ENCODE results near the gene ZNF354B.

The ZNF354B gene

DNA sequence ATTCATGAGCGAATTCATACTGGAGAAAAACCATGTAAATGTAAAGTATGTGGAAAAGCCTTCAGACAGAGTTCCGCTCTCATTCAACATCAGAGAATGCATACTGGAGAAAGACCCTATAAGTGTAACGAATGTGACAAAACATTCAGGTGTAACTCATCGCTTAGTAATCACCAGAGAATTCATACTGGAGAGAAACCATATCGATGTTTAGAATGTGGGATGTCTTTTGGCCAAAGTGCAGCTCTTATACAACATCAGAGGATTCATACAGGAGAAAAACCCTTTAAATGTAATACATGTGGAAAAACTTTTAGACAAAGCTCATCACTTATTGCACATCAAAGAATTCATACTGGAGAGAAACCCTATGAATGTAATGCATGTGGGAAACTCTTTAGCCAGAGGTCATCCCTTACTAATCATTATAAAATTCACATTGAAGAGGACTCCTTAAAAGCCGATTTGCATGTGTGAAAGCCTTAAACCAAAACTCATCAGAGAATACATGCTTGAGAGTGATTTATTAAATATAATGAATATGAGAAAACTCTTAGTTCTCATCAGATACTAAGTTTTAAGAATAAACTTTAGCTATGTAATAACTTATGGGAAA is 24.2 kb downstream of the ZNF354B start:
- DNase-seq: no peak

DNA sequence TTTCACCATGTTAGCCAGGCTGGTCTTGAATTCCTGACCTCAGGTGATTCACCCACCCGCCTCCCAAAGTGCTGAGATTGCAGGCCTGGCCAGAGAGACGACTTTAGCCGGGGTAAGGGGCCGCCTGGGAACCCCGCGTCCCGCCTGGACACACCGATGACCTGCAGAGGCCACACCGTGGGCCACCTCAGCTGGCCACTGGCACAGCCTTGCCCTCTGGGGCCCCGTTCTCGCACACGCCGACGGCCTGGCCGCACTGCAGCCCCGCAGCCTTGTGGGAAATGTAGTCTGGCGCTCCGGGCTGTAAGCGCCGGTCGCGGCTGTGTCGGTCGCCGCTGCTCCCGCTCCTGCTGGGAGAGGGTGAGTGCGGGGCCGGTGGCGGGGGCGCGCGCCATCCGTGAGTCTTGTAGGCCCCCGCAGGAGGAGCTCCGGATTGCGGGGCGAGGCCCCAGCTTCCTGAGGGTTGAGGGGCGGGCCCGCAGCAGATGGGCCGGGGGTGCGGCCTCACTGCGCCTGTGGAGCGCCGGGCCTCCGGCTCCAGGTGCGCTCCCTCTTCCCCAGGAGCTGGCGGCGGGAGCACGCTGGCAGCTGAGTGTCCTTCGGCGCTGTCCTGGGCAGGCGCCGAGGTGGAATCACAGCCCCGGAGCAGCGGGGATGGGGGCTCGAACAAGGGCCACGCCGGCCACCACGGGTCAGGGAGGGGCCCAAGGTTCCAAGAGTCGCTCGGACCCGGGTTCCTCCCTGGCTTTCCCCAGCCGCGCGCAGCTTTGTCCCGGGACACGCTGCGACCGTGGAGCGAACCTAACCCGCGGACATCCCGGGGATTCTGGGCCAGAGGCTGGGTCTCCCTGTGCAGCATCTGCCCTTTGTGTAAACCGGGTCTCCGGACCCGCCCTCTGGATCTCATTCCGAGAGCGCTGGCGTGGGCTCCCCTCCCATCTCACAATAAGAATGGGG is 36.1 kb downstream of the ZNF354B start, which contains the start of gene ZFP2:
TSS of gene ZFP2 (plus strand) at position 299 of the 957 bp plus-strand sequence. CDS start 35,401 bp downstream, outside the sequence.
- DNase-seq: peak; percentile 60

DNA sequence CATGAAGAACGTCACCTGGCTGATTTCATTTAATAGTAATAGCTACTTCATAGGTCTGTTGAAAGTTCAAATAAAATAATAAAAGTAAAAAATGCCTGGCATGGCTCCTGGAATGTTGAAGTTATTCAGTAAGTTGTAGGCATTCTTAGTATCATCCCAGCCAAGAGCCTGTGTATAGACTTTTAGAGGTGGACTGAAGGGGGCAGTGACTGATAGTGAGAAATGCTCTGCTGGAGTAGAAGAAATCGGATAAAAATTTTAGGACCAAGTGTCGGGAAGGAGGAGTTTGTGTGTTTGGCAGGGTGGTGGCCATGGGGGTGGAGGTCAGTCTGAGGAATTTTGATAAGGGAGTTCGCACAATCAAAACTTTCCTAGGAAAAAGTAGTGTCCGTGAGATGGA is 39.5 kb downstream of the ZNF354B start:
- no peak for DNase-seq

DNA sequence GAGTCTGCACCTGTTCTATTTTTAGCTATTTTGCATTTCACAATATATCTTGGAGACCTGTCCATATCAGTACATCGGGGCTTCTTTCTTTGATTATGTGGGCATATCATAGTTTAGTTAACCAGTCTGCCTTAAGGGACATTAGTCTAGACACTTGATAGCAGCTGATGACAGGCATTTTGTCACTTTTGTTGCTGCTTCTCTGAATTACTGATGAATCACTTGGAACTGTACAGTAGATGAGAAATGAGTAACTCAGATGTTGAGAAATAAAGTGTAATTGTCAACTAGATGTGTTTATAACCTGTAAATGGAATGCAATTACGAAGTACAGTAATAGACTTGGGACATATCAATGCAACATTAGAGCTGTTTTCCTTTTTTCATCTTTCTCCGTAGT is 43.1 kb downstream of the ZNF354B start:
- DNase-seq: no peak

DNA sequence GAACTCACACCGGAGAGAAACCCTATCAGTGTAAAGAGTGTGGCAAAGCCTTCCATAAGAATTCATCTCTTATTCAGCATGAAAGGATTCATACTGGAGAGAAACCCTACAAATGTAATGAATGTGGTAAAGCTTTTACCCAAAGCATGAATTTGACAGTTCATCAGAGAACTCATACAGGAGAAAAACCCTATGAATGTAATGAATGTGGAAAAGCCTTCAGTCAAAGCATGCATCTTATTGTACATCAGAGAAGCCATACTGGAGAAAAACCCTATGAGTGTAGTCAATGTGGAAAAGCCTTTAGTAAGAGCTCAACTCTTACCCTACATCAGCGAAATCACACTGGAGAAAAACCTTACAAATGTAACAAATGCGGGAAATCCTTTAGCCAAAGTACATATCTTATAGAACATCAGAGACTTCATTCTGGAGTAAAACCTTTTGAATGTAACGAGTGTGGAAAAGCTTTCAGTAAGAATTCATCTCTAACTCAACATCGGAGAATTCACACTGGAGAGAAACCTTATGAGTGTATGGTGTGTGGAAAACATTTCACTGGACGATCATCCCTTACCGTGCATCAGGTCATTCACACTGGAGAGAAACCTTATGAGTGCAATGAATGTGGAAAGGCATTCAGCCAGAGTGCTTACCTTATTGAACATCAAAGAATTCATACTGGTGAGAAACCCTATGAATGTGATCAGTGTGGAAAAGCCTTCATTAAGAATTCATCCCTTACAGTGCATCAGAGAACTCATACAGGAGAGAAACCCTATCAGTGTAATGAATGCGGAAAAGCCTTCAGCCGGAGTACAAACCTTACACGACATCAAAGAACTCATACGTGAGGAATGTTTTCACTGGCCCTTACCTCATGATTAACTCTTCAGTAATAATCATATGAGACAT is 72.3 kb downstream of the ZNF354B start:
- DNase-seq: no peak
